Suprapubic skin (tissue), 4 donors: ENCODE data around the gene GPR146. TPM values are rescaled to one million over a fixed set of nuclear protein-coding genes. Genes with fewer than 3 reads are reported as not detected.

Source experiments
- DNase-seq, 2 donors: peaks; one replicate each; pipeline ENCODE4 v3.0.0-alpha.2; 2019; ENCODE audit warnings: low spot score in 2 of 2
- H3K27ac ChIP-seq: fragments of 200-600 bp; sonication (generic); one replicate; pipeline ENCODE4 v1.5.1; 2019
- H3K27me3 ChIP-seq: fragments of 200-600 bp; sonication (generic); one replicate; pipeline ENCODE4 v1.5.1; 2019
- H3K36me3 ChIP-seq: fragments of 200-600 bp; sonication (generic); one replicate; pipeline ENCODE4 v1.5.1; 2019
- H3K4me1 ChIP-seq: fragments of 200-600 bp; sonication (generic); one replicate; pipeline ENCODE4 v1.5.1; 2019
- H3K4me3 ChIP-seq: fragments of 200-600 bp; sonication (generic); one replicate; pipeline ENCODE4 v1.5.1; 2019; ENCODE audit warnings: mild to moderate bottlenecking
- H3K9me3 ChIP-seq: fragments of 200-600 bp; sonication (generic); one replicate; pipeline ENCODE4 v1.5.1; 2019
- EP300 ChIP-seq: sonication (generic); formaldehyde crosslinking; IDR thresholded peaks from one replicate; pipeline ENCODE4 v1.6.1; 2017; ENCODE audit warnings: antibody characterized with exemption
- POLR2A ChIP-seq, 2 donors: fragments of 450-650 bp; IDR thresholded peaks; one replicate each; pipeline ENCODE4 v1.6.1; 2017; ENCODE audit warnings: antibody characterized with exemption in 2 of 2, mild to moderate bottlenecking in 2 of 2, moderate library complexity in 2 of 2
- POLR2AphosphoS5 ChIP-seq, 3 donors: sonication (generic); formaldehyde crosslinking; IDR thresholded peaks; one replicate each; pipeline ENCODE4 v1.6.1; 2017; ENCODE audit warnings: antibody characterized with exemption in 3 of 3
- WGBS: methylation state at CpG from one replicate; pipeline ENCODE4 v1.1.5; 2018; 5-methylcytosine and 5-hydroxymethylcytosine counted together
- total RNA-seq, 4 donors: library from RNA; depleted of rRNA; stranded (reverse); fragments of >200 nt; gene quantifications; one replicate each; pipeline ENCODE4 v1.1.0, GENCODE V29; 2016
- TF ChIP-seq, protein P1 (sequence below), 2 donors: fragments of 200-600 bp in 1 of 2; fragments of 450-650 bp in 1 of 2; sonication (generic) in 1 of 2; IDR thresholded peaks; one replicate each; pipeline ENCODE4 v1.5.1; 2016 to 2019; ENCODE audit warnings: antibody characterized with exemption in 2 of 2, mild to moderate bottlenecking in 1 of 2, moderate library complexity in 1 of 2

Gene GPR146
- total RNA-seq, 4 donors from 2014 or later: 24.1 to 50.8 (median 39.3) TPM

GRCh38 chr7:1099637-1100036 is 55.3 kb downstream of the GPR146 start:
- Histone ChIP-seq H3K36me3 (no peaks in the 10 kb centered on the region), H3K27me3 (no peaks in the 10 kb centered on the region), H3K27ac (no peak overlapping the region), H3K9me3 (no peaks in the 10 kb centered on the region), H3K4me1 (peaks cover 28% of the 10 kb centered on the region), H3K4me3 (no peak overlapping the region)
- TF ChIP-seq POLR2AphosphoS5 (IDR thresholded peaks at IDR 0.05) (no peak), POLR2A (IDR thresholded peaks at IDR 0.05) (no peak), EP300 (no peak)
- TF ChIP-seq, protein P1, sequence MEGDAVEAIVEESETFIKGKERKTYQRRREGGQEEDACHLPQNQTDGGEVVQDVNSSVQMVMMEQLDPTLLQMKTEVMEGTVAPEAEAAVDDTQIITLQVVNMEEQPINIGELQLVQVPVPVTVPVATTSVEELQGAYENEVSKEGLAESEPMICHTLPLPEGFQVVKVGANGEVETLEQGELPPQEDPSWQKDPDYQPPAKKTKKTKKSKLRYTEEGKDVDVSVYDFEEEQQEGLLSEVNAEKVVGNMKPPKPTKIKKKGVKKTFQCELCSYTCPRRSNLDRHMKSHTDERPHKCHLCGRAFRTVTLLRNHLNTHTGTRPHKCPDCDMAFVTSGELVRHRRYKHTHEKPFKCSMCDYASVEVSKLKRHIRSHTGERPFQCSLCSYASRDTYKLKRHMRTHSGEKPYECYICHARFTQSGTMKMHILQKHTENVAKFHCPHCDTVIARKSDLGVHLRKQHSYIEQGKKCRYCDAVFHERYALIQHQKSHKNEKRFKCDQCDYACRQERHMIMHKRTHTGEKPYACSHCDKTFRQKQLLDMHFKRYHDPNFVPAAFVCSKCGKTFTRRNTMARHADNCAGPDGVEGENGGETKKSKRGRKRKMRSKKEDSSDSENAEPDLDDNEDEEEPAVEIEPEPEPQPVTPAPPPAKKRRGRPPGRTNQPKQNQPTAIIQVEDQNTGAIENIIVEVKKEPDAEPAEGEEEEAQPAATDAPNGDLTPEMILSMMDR (IDR thresholded peaks at IDR 0.05): no peak
- no peak for DNase-seq
- WGBS: 98% methylated on average over 9 of the region's 16 CpGs

DNA sequence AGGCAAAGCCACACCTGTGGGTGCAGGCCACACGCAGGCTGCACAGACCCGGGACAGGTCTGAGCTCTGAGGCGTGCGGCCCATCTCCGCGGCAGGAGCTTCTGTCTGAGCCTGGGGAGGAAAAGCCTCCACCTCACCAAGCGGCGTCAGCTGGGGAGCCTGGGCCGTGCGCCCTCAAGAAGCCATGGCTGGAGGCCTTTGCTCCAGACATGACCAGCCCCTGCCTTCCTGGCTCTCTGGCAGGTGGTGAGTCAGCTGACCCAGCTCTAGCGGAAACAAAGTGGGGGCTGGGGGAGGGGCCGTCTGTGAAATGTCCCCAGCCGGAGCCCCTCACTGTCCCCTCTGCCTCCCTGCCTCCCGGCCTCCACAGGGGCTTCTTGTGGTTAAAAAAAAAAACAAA is 56.0 kb downstream of the GPR146 start:
- Histone ChIP-seq H3K27me3 (no peaks in the 10 kb centered on the region), H3K4me1 (peaks cover 23% of the 10 kb centered on the region), H3K27ac (no peak overlapping the region), H3K9me3 (no peaks in the 10 kb centered on the region), H3K4me3 (no peak overlapping the region), H3K36me3 (no peaks in the 10 kb centered on the region)
- 78% methylated on average over 5 of the region's 14 CpGs for WGBS
- no peak for DNase-seq
- TF ChIP-seq EP300 (no peak), POLR2A (IDR thresholded peaks at IDR 0.05) (no peak), POLR2AphosphoS5 (IDR thresholded peaks at IDR 0.05) (no peak)
- TF ChIP-seq, protein P1 (IDR thresholded peaks at IDR 0.05): no peak

DNA sequence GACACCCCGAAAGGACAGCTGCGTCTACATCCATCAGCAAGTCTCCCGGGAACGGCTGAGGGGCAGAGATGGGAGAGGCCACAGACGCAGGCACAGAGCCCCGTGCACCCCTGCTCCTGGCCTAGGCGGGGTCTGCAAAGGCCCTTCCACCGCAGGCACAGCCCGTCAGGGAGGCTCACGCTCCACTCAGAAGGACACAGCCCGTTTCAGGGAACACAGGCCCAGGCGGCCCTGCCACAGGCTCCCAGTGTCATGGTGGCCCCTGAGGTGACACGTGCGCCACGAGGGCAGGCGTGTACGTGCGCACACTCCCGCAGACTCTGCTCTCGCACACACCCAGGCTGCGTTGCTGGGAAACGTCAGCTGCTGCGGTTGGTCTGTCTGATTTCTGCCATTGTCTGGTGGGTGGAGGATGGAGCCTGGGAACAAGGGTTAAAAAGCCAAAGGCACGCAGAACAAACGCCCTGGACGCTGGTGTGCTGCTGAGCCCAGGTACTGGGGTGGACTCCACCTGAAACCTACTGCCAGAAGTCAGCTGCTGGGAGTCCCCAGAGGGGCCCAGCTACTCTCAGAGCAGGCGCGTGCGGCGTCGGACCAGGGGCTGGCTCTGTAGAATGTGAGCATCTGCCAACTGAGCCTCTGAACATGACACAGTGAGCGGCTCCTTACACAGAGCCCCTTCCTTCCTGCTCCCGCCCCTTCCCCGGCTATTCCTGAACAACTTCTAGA is 56.7 kb downstream of the GPR146 start:
- H3K27me3 ChIP-seq: no peaks in the 10 kb centered on the region
- no peak overlapping the region for H3K4me3 ChIP-seq
- no peak for DNase-seq
- no peaks in the 10 kb centered on the region for H3K36me3 ChIP-seq
- H3K9me3 ChIP-seq: no peaks in the 10 kb centered on the region
- peaks cover 17% of the 10 kb centered on the region for H3K4me1 ChIP-seq
- no peak overlapping the region for H3K27ac ChIP-seq
- 84% methylated on average over 6 of the region's 34 CpGs for WGBS
- TF ChIP-seq POLR2A (IDR thresholded peaks at IDR 0.05) (no peak), POLR2AphosphoS5 (IDR thresholded peaks at IDR 0.05) (no peak), EP300 (no peak)
- TF ChIP-seq, protein P1 (IDR thresholded peaks at IDR 0.05): no peak

GRCh38 chr7:1101563-1102431 is 57.5 kb downstream of the GPR146 start:
- 94% methylated on average over 27 of the region's 47 CpGs for WGBS
- no peak for DNase-seq

More at GRCh38 chr7:1101563-1102431, 57.5 kb downstream of the GPR146 start:
- TF ChIP-seq EP300 (no peak), POLR2A (IDR thresholded peaks at IDR 0.05) (no peak), POLR2AphosphoS5 (IDR thresholded peaks at IDR 0.05) (no peak)
- TF ChIP-seq, protein P1 (IDR thresholded peaks at IDR 0.05): no peak
- no peak overlapping the region for H3K27ac ChIP-seq
- no peak overlapping the region for H3K4me3 ChIP-seq
- no peaks in the 10 kb centered on the region for H3K27me3 ChIP-seq
- no peaks in the 10 kb centered on the region for H3K36me3 ChIP-seq
- no peaks in the 10 kb centered on the region for H3K9me3 ChIP-seq
- H3K4me1 ChIP-seq: peaks cover 9% of the 10 kb centered on the region
